OCI-LY3 (cell line): ENCODE measurements around the gene AEN.

ENCODE experiments used
- H2AFZ ChIP-seq: fragments of 200-600, 300-600 bp; shearing (Covaris generic); 2 replicates; pipeline ENCODE4 v1.6.0; 2014; ENCODE audit warnings: antibody characterized with exemption, low read depth, low read length
- H3K27ac ChIP-seq: fragments of 200-600, 300-600 bp; sonication (generic); 2 replicates; pipeline ENCODE4 v1.5.1; 2014; ENCODE audit warnings: mild to moderate bottlenecking, low read length, moderate library complexity, mixed read lengths
- H3K27me3 ChIP-seq: fragments of 200-600, 300-600 bp; sonication (generic); 2 replicates; pipeline ENCODE4 v1.6.1; 2014; ENCODE audit warnings: low read depth, low read length, mixed read lengths
- H3K36me3 ChIP-seq: fragments of 200-600, 300-600 bp; sonication (generic); replicated peaks from 2 replicates; pipeline ENCODE3; 2014; ENCODE audit warnings: low read depth, low read length, mixed read lengths
- H3K4me1 ChIP-seq: fragments of 300-600, 200-600 bp; sonication (generic); 2 replicates; pipeline ENCODE4 v1.6.1; 2014; ENCODE audit warnings: low read length, mixed read lengths
- H3K4me2 ChIP-seq: fragments of 200-600, 300-600 bp; sonication (generic); 2 replicates; pipeline ENCODE4 v1.6.1; 2014; ENCODE audit warnings: low read length, mixed read lengths
- H3K4me3 ChIP-seq: fragments of 300-600, 200-600 bp; sonication (generic); 2 replicates; pipeline ENCODE4 v1.5.1; 2014; ENCODE audit warnings: antibody characterized with exemption, mild to moderate bottlenecking, low read length, moderate library complexity
- H3K79me2 ChIP-seq: fragments of 300-600, 200-600 bp; shearing (Covaris generic); 2 replicates; pipeline ENCODE4 v1.6.1; 2014; ENCODE audit warnings: mild to moderate bottlenecking, low read length, mixed read lengths
- H3K9ac ChIP-seq: fragments of 300-600, 200-600 bp; shearing (Covaris generic); 2 replicates; pipeline ENCODE4 v1.6.0; 2014; ENCODE audit warnings: mild to moderate bottlenecking, low read length, moderate library complexity
- H3K9me3 ChIP-seq: fragments of 200-600, 300-600 bp; shearing (Covaris generic); 2 replicates; pipeline ENCODE4 v1.6.1; 2014; ENCODE audit warnings: low read length, mixed read lengths; ENCODE audit not compliant: insufficient read depth
- H4K20me1 ChIP-seq: fragments of 200-600, 300-600 bp; sonication (generic); 2 replicates; pipeline ENCODE4 v1.6.1; 2016; ENCODE audit warnings: low read length, mixed read lengths; ENCODE audit not compliant: insufficient read depth
- EZH2phosphoT487 ChIP-seq: fragments of 200-600 bp; shearing (Covaris generic); IDR thresholded peaks from 2 replicates; pipeline ENCODE4 v1.6.1; 2018; ENCODE audit warnings: antibody characterized with exemption, mixed run types, low read depth
- TF ChIP-seq, protein P1 (sequence below): fragments of 200-600, 300-600 bp; sonication (generic); IDR thresholded peaks from 2 replicates; pipeline ENCODE4 v1.5.1; 2014; ENCODE audit warnings: antibody characterized with exemption, low read length, low read depth

Gene AEN

GRCh38 chr15:88591384-88591783 is 29.8 kb upstream of the AEN start:
- Histone ChIP-seq H3K36me3 (no peaks in the 10 kb centered on the region), H2AFZ (no peak overlapping the region), H3K4me2 (no peak overlapping the region), H3K79me2 (no peaks in the 10 kb centered on the region), H3K9ac (no peak overlapping the region), H4K20me1 (no peaks in the 10 kb centered on the region), H3K4me3 (no peak overlapping the region), H3K27ac (no peak overlapping the region), H3K9me3 (peaks cover 4% of the 10 kb centered on the region; the same call in 1 of the 2 replicates), H3K4me1 (peaks cover 17% of the 10 kb centered on the region), H3K27me3 (peaks cover 14% of the 10 kb centered on the region; the same call in 1 of the 2 replicates)
- TF ChIP-seq, protein P1, sequence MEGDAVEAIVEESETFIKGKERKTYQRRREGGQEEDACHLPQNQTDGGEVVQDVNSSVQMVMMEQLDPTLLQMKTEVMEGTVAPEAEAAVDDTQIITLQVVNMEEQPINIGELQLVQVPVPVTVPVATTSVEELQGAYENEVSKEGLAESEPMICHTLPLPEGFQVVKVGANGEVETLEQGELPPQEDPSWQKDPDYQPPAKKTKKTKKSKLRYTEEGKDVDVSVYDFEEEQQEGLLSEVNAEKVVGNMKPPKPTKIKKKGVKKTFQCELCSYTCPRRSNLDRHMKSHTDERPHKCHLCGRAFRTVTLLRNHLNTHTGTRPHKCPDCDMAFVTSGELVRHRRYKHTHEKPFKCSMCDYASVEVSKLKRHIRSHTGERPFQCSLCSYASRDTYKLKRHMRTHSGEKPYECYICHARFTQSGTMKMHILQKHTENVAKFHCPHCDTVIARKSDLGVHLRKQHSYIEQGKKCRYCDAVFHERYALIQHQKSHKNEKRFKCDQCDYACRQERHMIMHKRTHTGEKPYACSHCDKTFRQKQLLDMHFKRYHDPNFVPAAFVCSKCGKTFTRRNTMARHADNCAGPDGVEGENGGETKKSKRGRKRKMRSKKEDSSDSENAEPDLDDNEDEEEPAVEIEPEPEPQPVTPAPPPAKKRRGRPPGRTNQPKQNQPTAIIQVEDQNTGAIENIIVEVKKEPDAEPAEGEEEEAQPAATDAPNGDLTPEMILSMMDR = no peak
- no peak for TF ChIP-seq EZH2phosphoT487

- H3K4me3 ChIP-seq = no peak overlapping the region
- peaks cover 17% of the 10 kb centered on the region for H3K4me1 ChIP-seq
- no peaks in the 10 kb centered on the region for H3K79me2 ChIP-seq
- TF ChIP-seq, protein P1 = peak; percentile 28; the same call in 1 of the 2 replicates
- no peak for TF ChIP-seq EZH2phosphoT487
- no peak overlapping the region for H3K27ac ChIP-seq
- no peak overlapping the region for H3K9ac ChIP-seq
- no peak overlapping the region for H3K4me2 ChIP-seq
- no peak overlapping the region for H2AFZ ChIP-seq
- no peaks in the 10 kb centered on the region for H3K36me3 ChIP-seq
- no peaks in the 10 kb centered on the region for H4K20me1 ChIP-seq
- H3K27me3 ChIP-seq = peaks cover 13% of the 10 kb centered on the region; the same call in 1 of the 2 replicates
- H3K9me3 ChIP-seq = no peaks in the 10 kb centered on the region
These were observed 17.3 kb upstream of the AEN start for GRCh38 chr15:88603885-88604284.

DNA sequence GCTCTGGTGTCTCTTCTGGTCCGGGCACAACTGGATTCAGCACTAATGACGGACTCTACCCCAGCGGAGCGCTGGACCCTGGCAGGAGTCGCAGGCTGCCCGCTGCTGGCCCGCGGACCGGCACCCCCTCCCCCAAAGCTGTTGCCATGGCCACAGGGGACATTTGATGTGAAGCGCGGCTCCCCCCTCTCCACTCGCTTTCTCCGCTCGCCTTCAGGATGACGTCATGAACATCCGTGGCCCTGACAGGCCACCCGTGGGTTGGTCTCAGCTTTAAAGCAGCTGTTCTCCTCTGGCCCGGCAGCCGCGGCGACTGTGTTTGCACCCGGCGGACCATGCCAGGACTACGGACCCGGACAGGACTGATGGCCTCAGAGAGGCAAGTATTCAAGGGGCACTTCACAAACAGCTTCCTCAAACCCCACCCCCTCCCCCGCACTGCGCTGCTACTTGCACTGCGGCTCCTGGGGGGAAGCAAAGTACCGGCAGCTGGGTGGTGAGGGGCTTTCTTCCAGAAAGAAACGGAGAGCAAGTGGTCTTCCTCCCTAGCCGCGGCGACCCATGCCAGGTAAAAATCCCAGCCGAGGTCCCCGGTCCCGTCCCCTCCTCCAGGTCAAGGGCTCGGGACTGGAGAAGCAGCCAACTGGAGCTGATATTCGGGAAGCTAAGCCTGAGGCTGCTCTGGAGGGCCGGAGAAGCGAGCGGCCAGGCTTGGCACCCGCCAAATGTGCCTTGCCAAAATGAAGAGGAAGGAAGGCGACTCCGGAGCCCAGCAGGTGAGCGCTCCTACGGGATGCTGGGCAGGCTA is 16.6 kb upstream of the AEN start:
- H3K79me2 ChIP-seq = no peaks in the 10 kb centered on the region
- H3K27me3 ChIP-seq = peaks cover 13% of the 10 kb centered on the region; the same call in 1 of the 2 replicates
- no peaks in the 10 kb centered on the region for H3K9me3 ChIP-seq
- H3K36me3 ChIP-seq = no peaks in the 10 kb centered on the region
- TF ChIP-seq, protein P1 = no peak
- no peak for TF ChIP-seq EZH2phosphoT487
- no peak overlapping the region for H3K27ac ChIP-seq
- H3K9ac ChIP-seq = no peak overlapping the region
- no peaks in the 10 kb centered on the region for H4K20me1 ChIP-seq
- H2AFZ ChIP-seq = no peak overlapping the region
- no peak overlapping the region for H3K4me3 ChIP-seq
- H3K4me2 ChIP-seq = no peak overlapping the region
- H3K4me1 ChIP-seq = peaks cover 24% of the 10 kb centered on the region

- Histone ChIP-seq H4K20me1 (no peaks in the 10 kb centered on the region), H3K27me3 (peaks cover 10% of the 10 kb centered on the region; the same call in 1 of the 2 replicates), H3K36me3 (no peaks in the 10 kb centered on the region), H3K79me2 (no peaks in the 10 kb centered on the region), H3K9me3 (no peaks in the 10 kb centered on the region), H3K9ac (no peak overlapping the region), H3K4me2 (no peak overlapping the region), H3K27ac (no peak overlapping the region), H3K4me1 (peaks cover 33% of the 10 kb centered on the region), H2AFZ (no peak overlapping the region), H3K4me3 (no peak overlapping the region)
- TF ChIP-seq, protein P1 = no peak
- TF ChIP-seq EZH2phosphoT487 = no peak
These were observed 15.7 kb upstream of the AEN start for GRCh38 chr15:88605189-88606069.
